Ovary (tissue), 9 donors: ENCODE measurements around the gene DYRK1A. TPM values are rescaled to one million over a fixed set of nuclear protein-coding genes. Genes with fewer than 3 reads are reported as not detected.

Experiments used
- DNase-seq, 5 donors: peaks; one replicate each; pipeline ENCODE4 v3.0.0-alpha.2; 2019 to 2020
- H3K27ac ChIP-seq, 2 donors: fragments of 200-600 bp; one replicate each; pipeline versions ENCODE4 v1.5.1 to v1.8.0; 2019 to 2022
- H3K27me3 ChIP-seq: fragments of 200-600 bp; one replicate; pipeline ENCODE4 v1.8.0; 2022
- H3K36me3 ChIP-seq: fragments of 200-600 bp; sonication (generic); one replicate; pipeline ENCODE4 v1.5.1; 2019
- H3K4me1 ChIP-seq: one replicate; pipeline ENCODE4 v1.8.1; 2013; ENCODE audit warnings: mild to moderate bottlenecking, moderate library complexity; ENCODE audit not compliant: insufficient read depth
- H3K4me3 ChIP-seq: fragments of 200-600 bp; sonication (generic); one replicate; pipeline ENCODE4 v1.5.1; 2017
- H3K9me3 ChIP-seq, 2 donors: fragments of 200-600 bp in 1 of 2; sonication (generic) in 1 of 2; one replicate each; pipeline versions ENCODE4 v1.5.1 to v1.8.1; 2013 to 2019; ENCODE audit warnings: mild to moderate bottlenecking in 1 of 2, moderate library complexity in 1 of 2
- EP300 ChIP-seq: sonication (generic); formaldehyde crosslinking; IDR thresholded peaks from one replicate; pipeline ENCODE4 v1.6.1; 2017; ENCODE audit warnings: antibody characterized with exemption
- POLR2A ChIP-seq: fragments of 450-650 bp; IDR thresholded peaks from one replicate; pipeline ENCODE4 v1.6.1; 2017; ENCODE audit warnings: antibody characterized with exemption, mild to moderate bottlenecking, moderate library complexity
- WGBS, 3 donors: extraction: QIAGEN DNeasy Blood & Tissue Kit in 1 of 3; methylation state at CpG; one replicate each; pipeline versions ENCODE4 v1.1.5 to v1.1.7; 2013 to 2017; 5-methylcytosine and 5-hydroxymethylcytosine counted together
- intact Hi-C, 4 donors: fragments of 100-400 bp; cut with DNase I; formaldehyde crosslinking; loops; one replicate each; pipeline versions ENCODE4 v1.11.0 to v1.15.1; 2022 to 2023
- polyA plus RNA-seq, 2 donors: library from polyadenylated mRNA; stranded (reverse); fragments of 200-250 nt in 1 of 2; fragments of 350-450 nt in 1 of 2; fragmentation: Illumina TruSeq in 1 of 2; extraction: RNeasy Lipid Tissue Mini Kit (QIAGEN cat#74804) in 1 of 2; gene quantifications; one replicate each; pipeline ENCODE4 v1.2.3, GENCODE V29; 2013 to 2014
- total RNA-seq, 7 donors: library from RNA; depleted of rRNA in 2 of 7; stranded (reverse); fragments of >200 nt in 2 of 7; fragmentation: NEBNext Ultra II Directional in 3 of 7; extraction: Animal tissue kit (Norgen Biotek cat#: 25700) in 3 of 7; gene quantifications; one replicate each; pipeline versions ENCODE4 v1.1.0 to v1.2.4, GENCODE V29; 2016 to 2023
- TF ChIP-seq, protein P1 (sequence below), 3 donors: fragments of 450-650 bp in 2 of 3; fragments of 200-600 bp in 1 of 3; IDR thresholded peaks; one replicate each; pipeline versions ENCODE4 v1.5.1 to v1.8.0; 2016 to 2022; ENCODE audit warnings: antibody characterized with exemption in 3 of 3, mild to moderate bottlenecking in 1 of 3
- donor health status: DM: no; HTN: no; CAD: no; lungs with moderate emphysema.
- donor health status: DM: no; HTN: no; CAD: no.
- donor health status: Bipolar disorder and iron deficiency.
- donor health status: DM: yes; HTN: yes; CAD: no.
- donor health status: DM: no; HTN: no; CAD: no.
- donor health status: DM: yes; HTN: yes; CAD: no.

DYRK1A gene
- total and polyA plus RNA-seq, 9 donors, result 30.9 to 89.0 (median 73.9) TPM

DNA sequence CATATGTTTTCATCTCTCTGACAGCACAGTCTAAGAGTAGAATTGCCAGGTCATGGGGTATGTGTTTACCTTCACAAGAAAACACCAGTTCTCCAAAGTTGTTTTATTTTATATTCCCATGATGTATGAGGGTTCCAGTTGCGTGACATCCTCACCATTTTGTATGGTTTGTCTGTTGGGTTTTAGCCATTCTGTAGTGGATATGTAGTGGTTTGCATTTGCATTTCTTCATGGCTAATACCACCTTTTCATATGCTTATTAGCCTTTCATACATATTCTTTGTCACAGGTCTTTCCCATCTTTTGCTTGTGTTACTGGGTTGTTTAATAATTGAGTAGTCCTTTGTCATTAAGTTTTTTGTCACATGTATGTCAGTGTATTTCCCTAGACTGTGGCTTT, 132.1 kb downstream of the DYRK1A start:
- no peaks in the 10 kb centered on the region for H3K27me3 ChIP-seq
- TF ChIP-seq EP300 (no peak), POLR2A (no peak)
- TF ChIP-seq, protein P1, sequence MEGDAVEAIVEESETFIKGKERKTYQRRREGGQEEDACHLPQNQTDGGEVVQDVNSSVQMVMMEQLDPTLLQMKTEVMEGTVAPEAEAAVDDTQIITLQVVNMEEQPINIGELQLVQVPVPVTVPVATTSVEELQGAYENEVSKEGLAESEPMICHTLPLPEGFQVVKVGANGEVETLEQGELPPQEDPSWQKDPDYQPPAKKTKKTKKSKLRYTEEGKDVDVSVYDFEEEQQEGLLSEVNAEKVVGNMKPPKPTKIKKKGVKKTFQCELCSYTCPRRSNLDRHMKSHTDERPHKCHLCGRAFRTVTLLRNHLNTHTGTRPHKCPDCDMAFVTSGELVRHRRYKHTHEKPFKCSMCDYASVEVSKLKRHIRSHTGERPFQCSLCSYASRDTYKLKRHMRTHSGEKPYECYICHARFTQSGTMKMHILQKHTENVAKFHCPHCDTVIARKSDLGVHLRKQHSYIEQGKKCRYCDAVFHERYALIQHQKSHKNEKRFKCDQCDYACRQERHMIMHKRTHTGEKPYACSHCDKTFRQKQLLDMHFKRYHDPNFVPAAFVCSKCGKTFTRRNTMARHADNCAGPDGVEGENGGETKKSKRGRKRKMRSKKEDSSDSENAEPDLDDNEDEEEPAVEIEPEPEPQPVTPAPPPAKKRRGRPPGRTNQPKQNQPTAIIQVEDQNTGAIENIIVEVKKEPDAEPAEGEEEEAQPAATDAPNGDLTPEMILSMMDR (IDR thresholded peaks at IDR 0.05), result no peak
- no peaks in the 10 kb centered on the region for H3K9me3 ChIP-seq
- H3K4me1 ChIP-seq, result no peaks in the 10 kb centered on the region
- 100% methylated on average over 1 of the region's 1 CpG for WGBS, 3 donors
- peaks cover 2% of the 10 kb centered on the region for H3K36me3 ChIP-seq
- DNase-seq, result no peak
- intact Hi-C loops, result no loop called here
- no peak overlapping the region for H3K27ac ChIP-seq
- no peak overlapping the region for H3K4me3 ChIP-seq

DNA sequence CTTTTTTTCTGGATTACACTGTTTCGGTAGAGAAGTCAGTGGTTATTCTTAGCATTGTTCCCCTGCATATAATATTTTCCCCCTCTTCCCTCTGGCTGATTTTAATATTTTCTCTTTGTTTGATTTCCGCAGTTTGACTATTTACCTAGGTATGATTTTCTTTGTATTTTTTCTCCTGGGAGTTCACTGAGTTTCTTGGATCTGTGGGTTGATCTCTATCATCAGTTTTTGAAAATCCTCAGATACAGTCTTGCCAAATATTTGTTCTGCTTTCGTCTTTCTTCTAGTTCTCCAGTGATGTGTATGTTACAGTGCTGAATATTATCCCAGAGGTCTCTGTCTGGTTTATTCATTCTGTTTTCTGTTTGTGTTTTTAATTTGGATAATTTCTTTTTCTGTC, 136.4 kb downstream of the DYRK1A start:
- Histone ChIP-seq H3K27me3 (no peaks in the 10 kb centered on the region), H3K27ac (no peak overlapping the region), H3K4me1 (no peaks in the 10 kb centered on the region), H3K4me3 (no peak overlapping the region), H3K36me3 (peaks cover 2% of the 10 kb centered on the region), H3K9me3 (no peaks in the 10 kb centered on the region)
- TF ChIP-seq, protein P1 (IDR thresholded peaks at IDR 0.05), result no peak
- no peak for TF ChIP-seq POLR2A
- no peak for TF ChIP-seq EP300
- intact Hi-C loops, result no loop called here
- no peak for DNase-seq
- WGBS, 3 donors, result 94 to 97% (median 96%) methylated on average over 3 of the region's 3 CpGs

GRCh38 chr21:37503848-37504467, 137.4 kb downstream of the DYRK1A start:
- H3K4me1 ChIP-seq, result no peaks in the 10 kb centered on the region
- TF ChIP-seq POLR2A (no peak), EP300 (no peak)
- TF ChIP-seq, protein P1 (IDR thresholded peaks at IDR 0.05), result no peak
- peaks cover 2% of the 10 kb centered on the region for H3K36me3 ChIP-seq
- no peaks in the 10 kb centered on the region for H3K27me3 ChIP-seq
- intact Hi-C loops, result no loop called here
- no peak overlapping the region for H3K27ac ChIP-seq
- WGBS, 3 donors, result 94 to 95% (median 95%) methylated on average over 5 of the region's 5 CpGs
- no peak overlapping the region for H3K4me3 ChIP-seq
- H3K9me3 ChIP-seq, result no peaks in the 10 kb centered on the region
- no peak for DNase-seq

DNA sequence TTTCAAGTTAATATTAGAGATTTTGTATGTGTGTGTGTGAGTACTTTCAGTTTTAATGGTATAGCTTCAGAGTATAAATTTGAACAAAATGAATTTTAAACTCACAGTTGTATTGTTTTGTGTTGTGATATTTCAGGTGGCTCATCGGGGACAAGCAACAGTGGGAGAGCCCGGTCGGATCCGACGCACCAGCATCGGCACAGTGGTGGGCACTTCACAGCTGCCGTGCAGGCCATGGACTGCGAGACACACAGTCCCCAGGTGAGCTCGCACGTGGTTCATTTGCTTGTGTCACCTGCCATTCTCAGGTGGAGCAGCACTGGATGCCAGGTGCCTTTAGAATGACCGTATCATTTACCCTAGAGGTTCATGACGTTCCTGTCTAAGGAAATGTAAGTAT, 139.4 kb downstream of the DYRK1A start:
- TF ChIP-seq, protein P1 (IDR thresholded peaks at IDR 0.05), result no peak
- DNase-seq, result no peak
- H3K36me3 ChIP-seq, result peaks cover 2% of the 10 kb centered on the region
- H3K27ac ChIP-seq, result no peak overlapping the region
- intact Hi-C loops, result no loop called here
- H3K4me1 ChIP-seq, result peaks cover 2% of the 10 kb centered on the region
- no peaks in the 10 kb centered on the region for H3K27me3 ChIP-seq
- WGBS, 3 donors, result 92 to 95% (median 94%) methylated on average over 12 of the region's 12 CpGs
- H3K9me3 ChIP-seq, result no peaks in the 10 kb centered on the region
- no peak overlapping the region for H3K4me3 ChIP-seq
